K562 (cell line): ENCODE measurements around the gene CHAT. TPM values are rescaled to one million over a fixed set of nuclear protein-coding genes. Genes with fewer than 3 reads are reported as not detected.

Experiments used
- CEBPB ChIP-seq: fragments of 450-650 bp; IDR thresholded peaks from 2 replicates; pipeline ENCODE4 v1.6.1; 2016; ENCODE audit warnings: missing genetic modification characterization, missing compliant biosample characterization
- GTF2B ChIP-seq: IDR thresholded peaks from 2 replicates; pipeline ENCODE4 v1.6.1; 2011; ENCODE audit not compliant: insufficient read length; ENCODE audit errors: extremely low read depth
- HDAC8 ChIP-seq: fragments of 450-650 bp; IDR thresholded peaks from 2 replicates; pipeline ENCODE4 v1.6.1; 2016; ENCODE audit warnings: mild to moderate bottlenecking, missing genetic modification characterization, moderate library complexity, missing compliant biosample characterization
- polyA plus RNA-seq, 8 experiments: library from polyadenylated mRNA; depleted of rRNA in 4 of 8; stranded (reverse) in 5 of 8; unstranded in 3 of 8; fragments of >200 nt; fragmentation: Nextera tagmentation in 2 of 8; fragmentation: Illumina TruSeq in 1 of 8; extraction: Ambion mirVana in 2 of 8; extraction: Trizol in 1 of 8; gene quantifications; 2 replicates each; pipeline versions ENCODE4 v1.2.1 to v1.2.3, GENCODE V29; 2011 to 2014; ENCODE audit warnings: inconsistent platforms in 1 of 8, missing spikeins in 1 of 8
- total RNA-seq, 7 experiments: library from RNA; depleted of rRNA in 6 of 7; stranded (reverse); fragments of >200 nt in 6 of 7; fragmentation: Illumina TruSeq in 2 of 7; extraction: Trizol in 2 of 7; gene quantifications; 2 replicates each; pipeline versions ENCODE4 v1.2.1 to v1.2.3, GENCODE V29; 2011 to 2021; ENCODE audit warnings: low replicate concordance in 1 of 7
- TF ChIP-seq, protein P1 (sequence below), 3 experiments: fragments of 200-800 bp in 1 of 3; fragments of 250-450 bp in 1 of 3; fragments of 450-650 bp in 1 of 3; sonication (Bioruptor Pico) in 1 of 3; sonication (Bioruptor generic) in 1 of 3; formaldehyde crosslinking in 1 of 3; IDR thresholded peaks; 2 replicates each; pipeline versions ENCODE4 v1.6.1 to v1.8.0; 2016 to 2022; ENCODE audit warnings: mild to moderate bottlenecking in 2 of 3, missing genetic modification characterization in 2 of 3, missing compliant biosample characterization in 1 of 3, moderate library complexity in 1 of 3
- TF ChIP-seq, protein P2 (sequence below): sonication (generic); formaldehyde crosslinking; IDR thresholded peaks from 2 replicates; pipeline ENCODE4 v1.9.0; 2022; ENCODE audit warnings: mild to moderate bottlenecking, missing genetic modification reagents

CHAT gene
- total and polyA plus RNA-seq, 9 of the 15 experiments (the other 6 are each of a cell fraction or from before 2014, with no cell fraction given): not detected

DNA sequence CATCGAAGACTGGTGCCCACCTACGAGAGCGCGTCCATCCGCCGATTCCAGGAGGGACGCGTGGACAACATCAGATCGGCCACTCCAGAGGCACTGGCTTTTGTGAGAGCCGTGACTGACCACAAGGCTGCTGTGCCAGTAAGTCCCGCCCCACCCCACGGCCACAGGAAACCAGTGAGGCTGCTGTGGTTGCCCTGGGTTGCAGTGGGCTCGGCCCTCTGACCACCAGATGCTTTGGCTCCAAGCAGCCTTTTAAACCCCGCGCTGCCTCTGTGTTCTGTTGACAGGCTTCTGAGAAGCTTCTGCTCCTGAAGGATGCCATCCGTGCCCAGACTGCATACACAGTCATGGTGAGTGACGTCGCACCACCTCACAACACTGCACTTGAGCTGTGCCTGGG, 41.3 kb downstream of the CHAT start (continued):
- TF ChIP-seq, protein P1, sequence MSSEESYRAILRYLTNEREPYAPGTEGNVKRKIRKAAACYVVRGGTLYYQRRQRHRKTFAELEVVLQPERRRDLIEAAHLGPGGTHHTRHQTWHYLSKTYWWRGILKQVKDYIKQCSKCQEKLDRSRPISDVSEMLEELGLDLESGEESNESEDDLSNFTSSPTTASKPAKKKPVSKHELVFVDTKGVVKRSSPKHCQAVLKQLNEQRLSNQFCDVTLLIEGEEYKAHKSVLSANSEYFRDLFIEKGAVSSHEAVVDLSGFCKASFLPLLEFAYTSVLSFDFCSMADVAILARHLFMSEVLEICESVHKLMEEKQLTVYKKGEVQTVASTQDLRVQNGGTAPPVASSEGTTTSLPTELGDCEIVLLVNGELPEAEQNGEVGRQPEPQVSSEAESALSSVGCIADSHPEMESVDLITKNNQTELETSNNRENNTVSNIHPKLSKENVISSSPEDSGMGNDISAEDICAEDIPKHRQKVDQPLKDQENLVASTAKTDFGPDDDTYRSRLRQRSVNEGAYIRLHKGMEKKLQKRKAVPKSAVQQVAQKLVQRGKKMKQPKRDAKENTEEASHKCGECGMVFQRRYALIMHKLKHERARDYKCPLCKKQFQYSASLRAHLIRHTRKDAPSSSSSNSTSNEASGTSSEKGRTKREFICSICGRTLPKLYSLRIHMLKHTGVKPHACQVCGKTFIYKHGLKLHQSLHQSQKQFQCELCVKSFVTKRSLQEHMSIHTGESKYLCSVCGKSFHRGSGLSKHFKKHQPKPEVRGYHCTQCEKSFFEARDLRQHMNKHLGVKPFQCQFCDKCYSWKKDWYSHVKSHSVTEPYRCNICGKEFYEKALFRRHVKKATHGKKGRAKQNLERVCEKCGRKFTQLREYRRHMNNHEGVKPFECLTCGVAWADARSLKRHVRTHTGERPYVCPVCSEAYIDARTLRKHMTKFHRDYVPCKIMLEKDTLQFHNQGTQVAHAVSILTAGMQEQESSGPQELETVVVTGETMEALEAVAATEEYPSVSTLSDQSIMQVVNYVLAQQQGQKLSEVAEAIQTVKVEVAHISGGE (CRISPR knock-in tag; IDR thresholded peaks at IDR 0.05): no peak
- TF ChIP-seq HDAC8 (tag): no peak
- TF ChIP-seq CEBPB (tag): no peak
- TF ChIP-seq, protein P2, sequence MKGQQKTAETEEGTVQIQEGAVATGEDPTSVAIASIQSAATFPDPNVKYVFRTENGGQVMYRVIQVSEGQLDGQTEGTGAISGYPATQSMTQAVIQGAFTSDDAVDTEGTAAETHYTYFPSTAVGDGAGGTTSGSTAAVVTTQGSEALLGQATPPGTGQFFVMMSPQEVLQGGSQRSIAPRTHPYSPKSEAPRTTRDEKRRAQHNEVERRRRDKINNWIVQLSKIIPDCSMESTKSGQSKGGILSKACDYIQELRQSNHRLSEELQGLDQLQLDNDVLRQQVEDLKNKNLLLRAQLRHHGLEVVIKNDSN (CRISPR knock-in tag): no peak
- TF ChIP-seq GTF2B: no peak
